ENCODE measurements around the gene FARP1.

The FARP1 gene

DNA sequence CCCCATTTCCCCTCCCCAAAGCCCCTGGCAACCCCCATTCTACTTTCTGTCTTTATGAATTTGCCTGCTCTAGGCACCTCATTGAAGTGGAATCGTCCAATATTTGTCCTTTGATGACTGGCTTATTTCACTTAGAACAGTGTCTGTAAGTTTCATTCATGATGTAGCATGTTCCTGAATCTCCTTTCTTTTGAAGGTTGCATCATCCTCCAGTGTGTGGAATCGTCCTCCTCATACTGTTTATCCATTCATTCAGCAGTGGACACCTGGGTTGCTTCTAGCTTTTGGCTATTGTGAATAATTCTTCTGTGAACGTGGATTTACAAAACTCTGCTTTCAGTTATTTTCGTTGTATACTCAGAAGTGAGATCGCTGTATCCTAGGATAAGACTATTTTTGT is 195.4 kb downstream of the FARP1 start:
- Histone ChIP-seq H3K27me3 (peaks cover 4% of the 10 kb centered on the region), H3K4me1 (ENCODE audit: control insufficient read depth in 1 of 2, insufficient read depth in 1 of 2, low read depth in 1 of 2, low read length in 1 of 2) (no peaks in the 10 kb centered on the region), H3K4me3 (ENCODE audit: low read depth in 1 of 2, low read length in 1 of 2) (no peak overlapping the region), H3K9me3 (no peaks in the 10 kb centered on the region), H3K36me3 (no peaks in the 10 kb centered on the region), H3K27ac (no peak overlapping the region)
- TF ChIP-seq, protein P1, sequence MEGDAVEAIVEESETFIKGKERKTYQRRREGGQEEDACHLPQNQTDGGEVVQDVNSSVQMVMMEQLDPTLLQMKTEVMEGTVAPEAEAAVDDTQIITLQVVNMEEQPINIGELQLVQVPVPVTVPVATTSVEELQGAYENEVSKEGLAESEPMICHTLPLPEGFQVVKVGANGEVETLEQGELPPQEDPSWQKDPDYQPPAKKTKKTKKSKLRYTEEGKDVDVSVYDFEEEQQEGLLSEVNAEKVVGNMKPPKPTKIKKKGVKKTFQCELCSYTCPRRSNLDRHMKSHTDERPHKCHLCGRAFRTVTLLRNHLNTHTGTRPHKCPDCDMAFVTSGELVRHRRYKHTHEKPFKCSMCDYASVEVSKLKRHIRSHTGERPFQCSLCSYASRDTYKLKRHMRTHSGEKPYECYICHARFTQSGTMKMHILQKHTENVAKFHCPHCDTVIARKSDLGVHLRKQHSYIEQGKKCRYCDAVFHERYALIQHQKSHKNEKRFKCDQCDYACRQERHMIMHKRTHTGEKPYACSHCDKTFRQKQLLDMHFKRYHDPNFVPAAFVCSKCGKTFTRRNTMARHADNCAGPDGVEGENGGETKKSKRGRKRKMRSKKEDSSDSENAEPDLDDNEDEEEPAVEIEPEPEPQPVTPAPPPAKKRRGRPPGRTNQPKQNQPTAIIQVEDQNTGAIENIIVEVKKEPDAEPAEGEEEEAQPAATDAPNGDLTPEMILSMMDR (IDR thresholded peaks at IDR 0.05), result no peak

DNA sequence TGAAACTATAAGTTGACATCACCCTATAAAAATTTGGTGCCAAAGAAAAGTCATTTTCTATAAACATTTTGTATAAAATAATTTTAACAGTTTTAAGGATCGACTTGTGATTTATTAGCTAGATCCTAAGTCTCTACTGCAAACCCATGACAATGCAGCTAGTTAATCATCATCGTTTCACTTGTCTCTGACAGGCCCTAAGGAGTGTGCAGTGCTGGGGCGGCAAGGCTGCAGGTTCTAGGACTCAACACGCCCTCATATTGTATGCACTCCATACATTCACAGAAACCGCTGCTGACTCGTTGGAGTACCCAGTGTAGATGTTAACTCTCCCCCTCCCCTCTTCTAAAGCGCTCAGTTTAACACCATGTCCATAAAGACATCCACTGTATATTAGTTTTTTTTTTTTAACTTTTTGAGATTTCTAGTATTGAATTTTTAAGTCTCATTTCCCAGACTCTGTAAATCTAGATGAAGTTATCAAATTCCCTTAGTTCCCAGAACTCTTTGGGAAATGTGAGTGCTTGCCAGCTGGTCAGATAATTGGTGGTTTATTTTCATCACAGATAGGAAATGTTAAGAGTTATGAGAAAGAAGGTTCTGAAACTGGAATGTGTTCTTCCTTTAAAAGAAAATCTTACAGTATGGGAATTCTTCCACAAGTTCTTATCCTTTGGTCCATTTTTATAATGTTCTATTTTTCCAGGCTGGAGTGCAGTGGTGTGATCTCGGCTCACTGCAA is 197.0 kb downstream of the FARP1 start:
- Histone ChIP-seq H3K4me3 (ENCODE audit: low read depth in 1 of 2, low read length in 1 of 2) (no peak overlapping the region), H3K4me1 (ENCODE audit: control insufficient read depth in 1 of 2, insufficient read depth in 1 of 2, low read depth in 1 of 2, low read length in 1 of 2) (no peaks in the 10 kb centered on the region), H3K9me3 (no peaks in the 10 kb centered on the region), H3K27ac (no peak overlapping the region), H3K27me3 (peaks cover 4% of the 10 kb centered on the region), H3K36me3 (no peaks in the 10 kb centered on the region)
- TF ChIP-seq, protein P1 (IDR thresholded peaks at IDR 0.05), result no peak

DNA sequence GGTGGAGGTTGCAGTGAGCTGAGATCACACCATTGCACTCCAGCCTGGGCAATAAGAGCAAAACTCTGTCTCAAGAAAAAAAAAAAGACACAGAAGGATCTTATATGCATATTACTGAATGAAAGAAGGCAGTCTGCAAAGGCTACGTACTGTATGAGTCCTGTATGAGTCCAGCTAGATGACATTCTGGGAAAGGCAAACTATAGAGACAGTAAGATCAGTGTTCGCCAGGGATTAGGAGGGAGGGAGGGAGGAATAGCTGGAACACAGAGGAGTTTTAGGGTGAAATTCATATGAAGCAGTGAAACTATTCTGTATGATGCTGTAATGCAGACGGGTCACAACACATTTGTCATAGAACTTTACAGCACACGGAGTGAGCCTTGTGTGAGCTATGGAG is 200.1 kb downstream of the FARP1 start:
- TF ChIP-seq, protein P1 (IDR thresholded peaks at IDR 0.05), result no peak
- H3K27me3 ChIP-seq, result peaks cover 4% of the 10 kb centered on the region

DNA sequence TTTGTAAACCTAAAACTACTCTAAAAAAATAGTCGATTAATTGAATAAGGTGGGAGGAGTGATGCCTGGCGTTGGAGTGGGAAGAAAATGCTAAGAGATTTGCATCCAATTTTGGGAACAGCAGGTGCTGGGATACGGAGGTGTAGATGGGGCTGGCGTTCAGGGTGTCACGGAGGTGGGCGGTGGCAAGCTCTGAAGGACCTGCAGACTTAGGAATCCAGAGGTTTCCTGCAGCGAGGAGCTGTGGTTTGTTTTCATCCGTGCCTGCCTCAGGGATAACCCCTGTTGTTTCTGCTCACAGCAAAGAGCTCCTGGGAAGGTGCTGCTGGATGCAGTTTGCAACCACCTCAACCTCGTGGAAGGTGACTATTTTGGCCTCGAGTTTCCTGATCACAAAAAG is 200.6 kb downstream of the FARP1 start:
- Histone ChIP-seq H3K36me3 (no peaks in the 10 kb centered on the region), H3K4me1 (ENCODE audit: control insufficient read depth in 1 of 2, insufficient read depth in 1 of 2, low read depth in 1 of 2, low read length in 1 of 2) (no peaks in the 10 kb centered on the region), H3K27ac (no peak overlapping the region), H3K9me3 (no peaks in the 10 kb centered on the region), H3K27me3 (peaks cover 4% of the 10 kb centered on the region), H3K4me3 (ENCODE audit: low read depth in 1 of 2, low read length in 1 of 2) (no peak overlapping the region)
- TF ChIP-seq, protein P1 (IDR thresholded peaks at IDR 0.05), result no peak

More for the DNA sequence above, 200.1 kb downstream of the FARP1 start:
- Histone ChIP-seq H3K4me3 (ENCODE audit: low read depth in 1 of 2, low read length in 1 of 2) (no peak overlapping the region), H3K36me3 (no peaks in the 10 kb centered on the region), H3K9me3 (no peaks in the 10 kb centered on the region), H3K4me1 (ENCODE audit: control insufficient read depth in 1 of 2, insufficient read depth in 1 of 2, low read depth in 1 of 2, low read length in 1 of 2) (no peaks in the 10 kb centered on the region), H3K27ac (no peak overlapping the region)

DNA sequence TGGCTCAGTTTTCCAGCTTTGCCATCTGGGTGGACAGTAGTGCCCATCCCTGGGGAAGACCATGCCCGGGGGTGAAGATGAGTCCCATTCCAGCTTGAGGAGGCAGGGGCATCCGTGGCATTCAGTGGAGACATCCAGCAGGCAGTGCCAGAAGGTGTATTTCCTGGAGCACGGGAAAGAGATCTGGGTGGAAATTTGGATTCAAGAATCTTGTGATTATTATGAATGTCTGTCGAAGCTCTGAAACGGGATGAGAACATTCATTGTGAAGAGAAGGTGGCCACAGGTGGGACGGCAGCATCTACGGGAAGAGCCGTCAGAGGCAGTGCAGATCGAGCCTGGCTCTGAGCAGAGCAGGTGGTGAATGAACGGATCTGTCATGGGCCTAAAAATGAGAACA is 201.5 kb downstream of the FARP1 start:
- Histone ChIP-seq H3K36me3 (no peaks in the 10 kb centered on the region), H3K4me3 (ENCODE audit: low read depth in 1 of 2, low read length in 1 of 2) (no peak overlapping the region), H3K27me3 (peaks cover 4% of the 10 kb centered on the region), H3K9me3 (no peaks in the 10 kb centered on the region), H3K27ac (no peak overlapping the region), H3K4me1 (ENCODE audit: control insufficient read depth in 1 of 2, insufficient read depth in 1 of 2, low read depth in 1 of 2, low read length in 1 of 2) (no peaks in the 10 kb centered on the region)
- TF ChIP-seq, protein P1 (IDR thresholded peaks at IDR 0.05), result no peak

All from neutrophil (primary cell).